Measurements from ENCODE around the gene RBM20. TPM values are rescaled to one million over a fixed set of nuclear protein-coding genes. Genes with fewer than 3 reads are reported as not detected.

Gene RBM20
- total and polyA plus RNA-seq, 2 experiments from 2014 or later: 0.05 to 0.17 TPM

- TF ChIP-seq ZNF462 (CRISPR knock-in tag; IDR thresholded peaks at IDR 0.05) (no peak), NANOG (IDR thresholded peaks at IDR 0.05; ENCODE audit: borderline replicate concordance) (no peak), STAT1 (IDR thresholded peaks at IDR 0.05; ENCODE audit: unreplicated experiment) (no peak), ETS1 (IDR thresholded peaks at IDR 0.05) (no peak)
Measured at GRCh38 chr10:110771991-110772390, 127.9 kb downstream of the RBM20 start (continued).

GRCh38 chr10:110772454-110773025 is 128.4 kb downstream of the RBM20 start:
- no peaks in the 10 kb centered on the region for H3F3A ChIP-seq (replicated peaks; ENCODE audit: low read depth)
- 0 out of 3 replicates have a peak, but pooled peaks cover 2% of the 10 kb centered on the region for H3K4me1 Mint-ChIP-seq
- H3K9me2 ChIP-seq (ENCODE audit: insufficient read depth): 0 out of 2 replicates have a peak, but pooled peaks cover 5% of the 10 kb centered on the region
- no peaks in the 10 kb centered on the region for H3K36me3 ChIP-seq (ENCODE audit: insufficient read depth)
- ATAC-seq: no peak
- H3K9me3 Mint-ChIP-seq: peaks cover 7% of the 10 kb centered on the region; the same call in 2 of the 3 replicates
- DNase-seq (ENCODE audit: low spot score): no peak
- no peaks in the 10 kb centered on the region for H3K4me1 ChIP-seq (ENCODE audit: insufficient read depth)
- no peak overlapping the region for H3K4me2 ChIP-seq
- H3K27ac Mint-ChIP-seq: no peak overlapping the region
- H3K4me3 Mint-ChIP-seq: no peak overlapping the region
- no peaks in the 10 kb centered on the region for H3K27me3 ChIP-seq (ENCODE audit: insufficient read depth)
- peaks cover 5% of the 10 kb centered on the region; the same call in 2 of the 3 replicates for H3K36me3 Mint-ChIP-seq (ENCODE audit: low read depth)
- no peak overlapping the region for H3K27ac ChIP-seq (ENCODE audit: low read depth)
- H3K79me2 ChIP-seq (replicated peaks; ENCODE audit: insufficient read depth): no peaks in the 10 kb centered on the region
- H3K27me3 Mint-ChIP-seq (ENCODE audit: insufficient read depth, low read depth, poor library complexity): peaks cover 4% of the 10 kb centered on the region
- H3K4me3 ChIP-seq: no peak overlapping the region
- H2AFZ ChIP-seq: no peak overlapping the region
- no peaks in the 10 kb centered on the region for H4K20me1 ChIP-seq (replicated peaks; ENCODE audit: insufficient read depth)
- TF ChIP-seq ZNF114 (CRISPR knock-in tag; IDR thresholded peaks at IDR 0.05): no peak
- TF ChIP-seq JUNB (IDR thresholded peaks at IDR 0.05; ENCODE audit: unreplicated experiment): no peak
- no peak for TF ChIP-seq STAT1 (IDR thresholded peaks at IDR 0.05; ENCODE audit: unreplicated experiment)
- no peak for TF ChIP-seq ETS1 (IDR thresholded peaks at IDR 0.05)
- no peak for TF ChIP-seq CREB1 (CRISPR knock-in tag; IDR thresholded peaks at IDR 0.05; ENCODE audit: low read depth)

Measured in GM23338 (cell line).